ENCODE data around the gene HDAC4.

HDAC4 gene

DNA sequence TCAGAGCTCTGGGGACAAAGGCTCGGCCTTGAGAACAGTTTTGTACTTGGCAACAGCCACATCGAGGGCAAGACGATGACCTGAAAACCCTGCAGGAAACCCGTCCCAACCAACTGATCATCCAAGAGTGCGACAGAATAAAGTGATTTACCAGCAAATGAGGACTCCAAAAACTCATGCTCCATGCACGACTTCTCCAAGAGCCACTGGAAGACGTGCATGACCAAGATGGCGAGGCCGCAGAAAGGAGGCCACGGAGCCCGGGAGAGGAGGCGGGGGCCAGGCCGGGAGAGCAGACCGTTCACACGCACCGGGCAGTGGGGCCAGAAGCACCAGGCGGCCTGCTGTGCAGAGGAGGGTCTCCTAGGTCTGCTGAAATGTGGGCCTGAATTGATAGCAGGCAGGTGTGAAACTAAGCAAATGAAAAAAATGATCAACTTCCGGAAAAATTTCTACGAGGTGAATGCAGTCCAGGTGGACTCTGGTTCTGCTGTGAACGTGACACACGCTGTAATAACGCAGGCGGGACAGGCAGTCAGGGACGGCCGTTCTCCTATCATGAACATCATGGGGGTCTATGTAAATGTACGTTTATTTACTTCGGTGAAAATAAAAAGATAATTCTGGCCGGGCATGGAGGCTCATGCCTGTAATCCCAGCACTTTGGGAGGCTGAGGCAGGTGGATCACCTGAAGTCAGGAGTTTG is 252.2 kb downstream of the HDAC4 start:
- no peak for DNase-seq (ENCODE audit: low read depth in 2 of 2, low spot score in 1 of 2)

DNA sequence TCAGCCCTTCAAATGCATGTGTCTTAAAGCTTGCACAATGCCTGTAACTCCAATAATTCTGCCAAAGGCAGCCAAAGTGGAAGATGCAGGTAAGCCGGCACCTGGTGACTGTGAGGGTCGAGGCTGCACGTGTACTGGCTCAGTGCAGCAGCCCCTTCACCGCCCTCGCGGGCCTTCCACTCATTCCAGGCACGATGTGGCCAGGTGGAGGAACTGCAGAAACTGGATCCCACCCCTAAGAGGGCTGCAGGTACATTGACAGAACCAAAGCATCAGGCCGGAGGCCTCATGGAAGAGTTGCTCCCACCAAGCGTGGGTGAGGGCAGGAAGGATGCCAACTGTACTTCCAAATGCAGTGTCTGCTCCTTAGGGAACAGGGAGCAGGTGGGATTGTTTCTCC is 253.4 kb downstream of the HDAC4 start:
- no peak for DNase-seq (ENCODE audit: low read depth in 2 of 2, low spot score in 1 of 2)

DNA sequence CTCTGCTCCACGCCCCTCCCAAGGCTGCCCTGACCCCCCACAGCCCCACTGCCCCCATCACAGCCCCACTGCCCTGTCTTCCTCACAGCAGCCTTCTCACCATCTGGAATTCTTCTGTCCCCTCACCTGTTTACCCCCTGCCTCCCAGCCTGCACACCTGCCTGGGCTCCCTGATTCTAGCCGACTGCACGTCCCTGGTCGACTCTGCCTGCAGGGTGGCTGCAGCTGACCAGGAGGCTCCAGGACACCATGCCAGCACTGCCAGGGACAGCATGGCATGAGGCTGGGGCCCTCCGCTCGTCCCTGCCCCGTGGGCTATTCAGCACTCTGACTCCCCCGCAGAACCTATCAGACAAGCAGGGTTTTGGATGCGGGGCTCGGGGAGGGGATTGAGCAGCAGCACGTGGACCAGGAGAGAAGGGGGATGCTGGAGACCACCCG is 254.1 kb downstream of the HDAC4 start:
- no peak for DNase-seq (ENCODE audit: low read depth in 2 of 2, low spot score in 1 of 2)

- DNase-seq (ENCODE audit: low read depth in 2 of 2, low spot score in 1 of 2), result no peak
Observed at GRCh38 chr2:239146011-239146641, 254.7 kb downstream of the HDAC4 start.

- no peak for DNase-seq (ENCODE audit: low read depth in 2 of 2, low spot score in 1 of 2)
Observed at GRCh38 chr2:239145601-239146000, 255.2 kb downstream of the HDAC4 start.

GRCh38 chr2:239145106-239145505 is 255.7 kb downstream of the HDAC4 start:
- DNase-seq (ENCODE audit: low read depth in 2 of 2, low spot score in 1 of 2), result no peak

- DNase-seq (ENCODE audit: low read depth in 2 of 2, low spot score in 1 of 2), result no peak
Observed at GRCh38 chr2:239144713-239144999, 256.2 kb downstream of the HDAC4 start.

- no peak for DNase-seq (ENCODE audit: low read depth in 2 of 2, low spot score in 1 of 2)
Observed at GRCh38 chr2:239143858-239144712, 256.7 kb downstream of the HDAC4 start.

DNA sequence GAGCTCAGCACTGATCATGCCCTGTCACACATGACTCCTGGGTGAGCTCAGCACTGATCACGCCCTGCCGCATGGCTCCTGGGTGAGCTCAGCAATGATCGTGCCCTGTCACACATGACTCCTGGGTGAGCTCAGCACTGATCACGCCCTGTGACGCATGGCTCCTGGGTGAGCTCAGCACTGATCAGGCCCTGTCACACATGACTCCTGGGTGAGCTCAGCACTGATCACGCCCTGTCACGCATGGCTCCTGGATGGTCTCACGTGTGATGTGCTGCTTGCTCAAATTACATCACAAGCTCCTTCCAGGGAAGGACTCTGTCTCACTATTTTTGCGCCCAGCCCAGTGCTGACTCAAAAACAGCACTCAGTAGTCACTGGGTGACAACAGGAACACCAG is 258.0 kb downstream of the HDAC4 start:
- DNase-seq (ENCODE audit: low read depth in 2 of 2, low spot score in 1 of 2), result no peak

GRCh38 chr2:239142296-239142695 is 258.5 kb downstream of the HDAC4 start:
- no peak for DNase-seq (ENCODE audit: low read depth in 2 of 2, low spot score in 1 of 2)

DNA sequence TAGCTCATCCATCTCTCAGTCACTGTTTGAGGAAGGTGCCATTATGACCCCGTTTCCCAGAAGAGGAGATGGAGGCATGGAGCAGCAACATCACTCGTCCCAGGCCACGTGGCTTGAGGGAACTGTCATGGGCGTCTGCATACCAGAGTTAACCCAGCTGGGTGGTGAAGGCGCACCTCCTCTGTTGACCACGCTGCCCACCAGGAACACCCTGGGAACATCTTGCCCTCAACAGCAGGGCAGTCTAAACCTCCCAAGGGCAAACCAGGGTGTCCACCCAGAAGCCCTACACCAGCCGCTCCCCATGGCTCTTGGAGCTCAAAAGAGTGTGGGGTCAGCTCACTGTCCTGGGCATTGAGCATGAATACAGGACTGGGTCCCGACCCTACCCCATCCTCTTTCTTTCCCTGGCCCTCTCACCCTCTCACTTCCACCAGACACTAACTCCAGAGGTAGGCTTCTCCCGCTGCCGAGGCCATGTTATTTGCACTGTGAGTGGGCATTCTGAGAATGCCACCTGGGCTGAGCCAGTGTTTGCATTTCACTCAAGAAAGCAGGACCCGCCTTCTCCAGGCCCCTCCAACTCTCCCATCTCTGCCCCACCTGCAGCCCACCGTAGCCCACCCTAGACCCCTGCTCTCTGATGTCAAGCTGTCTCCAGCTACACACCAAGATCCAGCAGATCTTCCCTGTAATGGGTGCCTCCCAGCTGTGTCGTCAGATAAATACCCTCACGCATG is 259.6 kb downstream of the HDAC4 start:
- DNase-seq (ENCODE audit: low read depth in 2 of 2, low spot score in 1 of 2), result no peak

DNA sequence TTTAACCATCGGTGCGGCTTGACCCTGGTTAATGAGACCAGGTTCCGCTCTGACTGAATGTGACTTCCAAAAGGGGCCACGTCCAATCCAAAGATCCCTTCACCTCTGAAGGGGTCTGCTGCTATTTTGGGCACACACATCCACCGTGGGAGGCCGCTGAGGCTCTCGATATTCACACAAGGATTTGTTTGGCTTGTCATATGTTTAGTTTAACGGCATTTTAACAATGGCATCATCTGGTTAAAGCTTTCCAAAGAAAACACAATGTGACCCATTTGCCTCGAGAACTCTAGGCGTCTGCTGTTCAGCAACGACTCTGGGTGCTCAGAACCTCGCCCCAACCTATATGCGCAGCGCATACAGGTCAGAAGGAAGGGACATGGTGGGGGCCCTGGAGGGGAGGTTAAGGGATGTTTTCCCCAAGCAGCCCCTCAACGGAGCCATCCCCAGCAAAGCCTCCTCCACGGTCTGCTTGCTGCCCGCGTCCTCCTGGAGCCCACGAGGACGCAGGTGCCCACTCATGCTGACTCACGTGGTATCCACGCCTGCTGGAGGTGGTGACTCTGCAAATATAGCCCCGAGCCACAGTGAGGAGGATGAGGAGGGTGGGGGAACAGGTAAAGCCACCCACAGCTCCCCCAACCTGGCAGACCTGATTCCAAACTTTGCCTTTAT is 260.3 kb downstream of the HDAC4 start:
- no peak for DNase-seq (ENCODE audit: low read depth in 2 of 2, low spot score in 1 of 2)

GRCh38 chr2:239139566-239139965 is 261.3 kb downstream of the HDAC4 start:
- no peak for DNase-seq (ENCODE audit: low read depth in 2 of 2, low spot score in 1 of 2)

GRCh38 chr2:239139101-239139500 is 261.7 kb downstream of the HDAC4 start:
- no peak for DNase-seq (ENCODE audit: low read depth in 2 of 2, low spot score in 1 of 2)

- no peak for DNase-seq (ENCODE audit: low read depth in 2 of 2, low spot score in 1 of 2)
Observed at GRCh38 chr2:239138610-239139009, 262.2 kb downstream of the HDAC4 start.

- no peak for DNase-seq (ENCODE audit: low read depth in 2 of 2, low spot score in 1 of 2)
Observed at GRCh38 chr2:239137898-239138283, 262.9 kb downstream of the HDAC4 start.

DNA sequence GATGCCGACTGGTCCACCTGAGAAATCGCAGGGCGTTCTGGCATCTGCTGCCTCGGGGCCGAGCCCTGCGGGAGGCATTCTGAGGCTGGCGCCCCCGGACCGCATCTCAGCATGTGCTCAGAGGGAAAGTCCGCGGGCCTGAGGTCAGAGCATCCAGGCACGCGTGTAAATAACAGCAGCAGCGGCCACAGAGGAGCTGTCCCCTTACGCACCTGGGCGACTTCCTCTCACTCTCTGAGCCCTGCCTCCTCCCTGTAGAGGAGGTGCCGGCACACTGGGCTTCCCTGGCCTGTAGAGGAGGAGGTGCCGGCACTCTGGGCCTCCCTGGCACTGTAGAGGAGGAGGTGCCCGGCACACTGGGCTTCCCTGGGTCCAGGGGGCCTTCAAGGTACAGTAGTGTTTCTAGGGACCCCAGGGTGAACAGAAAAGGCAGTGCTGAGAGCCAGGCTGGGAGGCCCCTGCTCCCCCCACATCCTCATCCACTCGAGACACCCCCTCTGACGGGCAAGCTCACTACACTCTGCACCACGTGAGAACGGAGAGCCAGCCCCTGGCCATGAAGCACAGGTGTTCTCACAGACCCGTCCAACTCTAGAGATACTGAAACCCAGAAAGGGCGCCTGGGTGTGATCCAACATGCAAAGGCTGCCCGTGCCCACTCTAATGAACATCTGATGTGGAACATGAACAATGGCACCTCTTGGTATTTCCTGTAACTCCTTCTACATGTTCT is 263.5 kb downstream of the HDAC4 start:
- no peak for DNase-seq (ENCODE audit: low read depth in 2 of 2, low spot score in 1 of 2)

GRCh38 chr2:239136762-239137161 is 264.1 kb downstream of the HDAC4 start:
- DNase-seq (ENCODE audit: low read depth in 2 of 2, low spot score in 1 of 2), result no peak

GRCh38 chr2:239136203-239136602 is 264.6 kb downstream of the HDAC4 start:
- DNase-seq (ENCODE audit: low read depth in 2 of 2, low spot score in 1 of 2), result no peak

DNA sequence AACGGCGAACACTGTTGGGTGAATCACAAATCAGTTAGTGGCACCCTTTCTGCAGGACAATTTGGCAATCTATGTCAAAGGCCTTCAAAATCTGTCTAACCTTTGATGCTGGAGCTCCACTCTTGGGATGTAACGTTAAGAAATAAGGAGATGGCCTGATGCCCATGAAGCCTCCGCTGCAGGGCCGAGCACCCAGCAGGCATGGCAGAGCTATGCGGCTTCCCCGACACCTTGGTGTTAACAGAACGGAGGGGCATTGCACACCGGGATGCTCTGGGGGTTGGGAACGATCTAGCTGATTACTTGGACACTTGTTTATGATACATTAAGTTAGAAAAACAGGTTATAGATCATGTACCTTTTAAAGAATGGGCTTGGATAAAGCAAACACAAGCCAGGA is 265.3 kb downstream of the HDAC4 start:
- DNase-seq (ENCODE audit: low read depth in 2 of 2, low spot score in 1 of 2), result no peak
